SK-N-SH treated with all-trans-retinoic acid at 6 μM for 48 hours (cell line): ENCODE results near the gene UCHL5.
"Not testable (repeated sequence)": the region's sequence is repeated elsewhere in the genome, so short reads cannot be mapped to it uniquely, and the experiment has no call there.

ENCODE experiments used
- ATAC-seq: fragments of 200-7000 bp; cut with Tn5 transposase; 3 replicates; pipeline ENCODE4 v1.9.1; 2020; ENCODE audit warnings: mild to moderate bottlenecking, moderate library complexity
- ARNTL ChIP-seq: fragments of 450-650 bp; formaldehyde crosslinking; IDR thresholded peaks from 2 replicates; pipeline ENCODE4 v1.5.0; 2020; ENCODE audit warnings: low read depth, mild to moderate bottlenecking, moderate library complexity, borderline replicate concordance
- BACH2 ChIP-seq: fragments of 250-450 bp; sonication (Bioruptor Pico); IDR thresholded peaks from 2 replicates; pipeline ENCODE4 v1.9.0; 2021; ENCODE audit warnings: mild to moderate bottlenecking, borderline replicate concordance
- CSDC2 ChIP-seq: fragments of 250-450 bp; sonication (Bioruptor Pico); IDR thresholded peaks from 2 replicates; pipeline ENCODE4 v1.5.0; 2020; ENCODE audit warnings: mild to moderate bottlenecking, moderate library complexity
- CSRNP3 ChIP-seq: fragments of 250-450 bp; sonication (Bioruptor Pico); IDR thresholded peaks from 2 replicates; pipeline ENCODE4 v1.5.1; 2021; ENCODE audit warnings: mild to moderate bottlenecking, moderate library complexity
- ESRRG ChIP-seq: fragments of 250-450 bp; sonication (Bioruptor Pico); IDR thresholded peaks from 2 replicates; pipeline ENCODE4 v1.6.1; 2021; ENCODE audit warnings: mild to moderate bottlenecking
- GLIS3 ChIP-seq: fragments of 250-450 bp; sonication (Bioruptor Pico); IDR thresholded peaks from 2 replicates; pipeline ENCODE4 v1.5.0; 2020; ENCODE audit warnings: mild to moderate bottlenecking, moderate library complexity
- OSR1 ChIP-seq: fragments of 250-450 bp; sonication (Bioruptor Pico); IDR thresholded peaks from 2 replicates; pipeline ENCODE4 v1.8.0; 2022; ENCODE audit warnings: moderate library complexity, mild to moderate bottlenecking, inconsistent platforms
- PPARA ChIP-seq: fragments of 250-450 bp; sonication (Bioruptor Pico); IDR thresholded peaks from 2 replicates; pipeline ENCODE4 v1.5.0; 2020; ENCODE audit warnings: mild to moderate bottlenecking, borderline replicate concordance
- RARB ChIP-seq: fragments of 250-450 bp; sonication (Bioruptor Pico); IDR thresholded peaks from 2 replicates; pipeline ENCODE4 v1.8.0; 2021; ENCODE audit warnings: mild to moderate bottlenecking, moderate library complexity
- SNAI2 ChIP-seq: fragments of 250-450 bp; sonication (Bioruptor Pico); IDR thresholded peaks from 2 replicates; pipeline ENCODE4 v1.5.0; 2020; ENCODE audit warnings: mild to moderate bottlenecking, moderate library complexity
- TCF4 ChIP-seq: fragments of 250-450 bp; sonication (Bioruptor Pico); IDR thresholded peaks from 2 replicates; pipeline ENCODE4 v1.8.0; 2021; ENCODE audit warnings: mild to moderate bottlenecking, moderate library complexity, borderline replicate concordance
- TOX ChIP-seq: fragments of 250-450 bp; sonication (Bioruptor Pico); IDR thresholded peaks from 2 replicates; pipeline ENCODE4 v1.8.0; 2021; ENCODE audit warnings: mild to moderate bottlenecking, moderate library complexity, borderline replicate concordance
- ZC3H10 ChIP-seq: fragments of 250-450 bp; sonication (Bioruptor Pico); IDR thresholded peaks from 2 replicates; pipeline ENCODE4 v1.5.1; 2021; ENCODE audit warnings: mild to moderate bottlenecking, moderate library complexity
- ZFP3 ChIP-seq: fragments of 250-450 bp; sonication (Bioruptor Pico); IDR thresholded peaks from 2 replicates; pipeline ENCODE4 v1.5.0; 2020; ENCODE audit warnings: mild to moderate bottlenecking, moderate library complexity
- ZFP30 ChIP-seq: fragments of 450-650 bp; formaldehyde crosslinking; IDR thresholded peaks from 2 replicates; pipeline ENCODE4 v1.5.0; 2022; ENCODE audit warnings: mild to moderate bottlenecking, moderate library complexity
- ZNF565 ChIP-seq: fragments of 450-650 bp; formaldehyde crosslinking; conservative IDR thresholded peaks from 2 replicates; pipeline ENCODE4 v1.5.0; 2020; ENCODE audit warnings: low read depth, mild to moderate bottlenecking, moderate library complexity
- ZNF70 ChIP-seq: fragments of 450-650 bp; formaldehyde crosslinking; IDR thresholded peaks from 2 replicates; pipeline ENCODE4 v1.5.0; 2020; ENCODE audit warnings: mild to moderate bottlenecking, moderate library complexity
- ZNF8 ChIP-seq: fragments of 450-650 bp; formaldehyde crosslinking; IDR thresholded peaks from 2 replicates; pipeline ENCODE4 v1.5.0; 2020; ENCODE audit warnings: mild to moderate bottlenecking, moderate library complexity
- TF ChIP-seq, protein P1 (sequence below): fragments of 250-450 bp; sonication (Bioruptor Pico); IDR thresholded peaks from 2 replicates; pipeline ENCODE4 v1.5.1; 2020; ENCODE audit warnings: low read depth, mild to moderate bottlenecking, moderate library complexity
- TF ChIP-seq, protein P2 (sequence below): fragments of 250-450 bp; sonication (Bioruptor Pico); IDR thresholded peaks from 2 replicates; pipeline ENCODE4 v1.8.0; 2020; ENCODE audit warnings: mild to moderate bottlenecking, moderate library complexity, borderline replicate concordance
- TF ChIP-seq, protein P3 (sequence below): fragments of 250-450 bp; sonication (Bioruptor Pico); IDR thresholded peaks from 2 replicates; pipeline ENCODE4 v1.8.0; 2021; ENCODE audit warnings: low read depth, mild to moderate bottlenecking, moderate library complexity, borderline replicate concordance
- TF ChIP-seq, protein P4 (sequence below): fragments of 250-450 bp; sonication (Bioruptor Pico); IDR thresholded peaks from 2 replicates; pipeline ENCODE4 v1.5.0; 2020; ENCODE audit warnings: mild to moderate bottlenecking, moderate library complexity

The UCHL5 gene

DNA sequence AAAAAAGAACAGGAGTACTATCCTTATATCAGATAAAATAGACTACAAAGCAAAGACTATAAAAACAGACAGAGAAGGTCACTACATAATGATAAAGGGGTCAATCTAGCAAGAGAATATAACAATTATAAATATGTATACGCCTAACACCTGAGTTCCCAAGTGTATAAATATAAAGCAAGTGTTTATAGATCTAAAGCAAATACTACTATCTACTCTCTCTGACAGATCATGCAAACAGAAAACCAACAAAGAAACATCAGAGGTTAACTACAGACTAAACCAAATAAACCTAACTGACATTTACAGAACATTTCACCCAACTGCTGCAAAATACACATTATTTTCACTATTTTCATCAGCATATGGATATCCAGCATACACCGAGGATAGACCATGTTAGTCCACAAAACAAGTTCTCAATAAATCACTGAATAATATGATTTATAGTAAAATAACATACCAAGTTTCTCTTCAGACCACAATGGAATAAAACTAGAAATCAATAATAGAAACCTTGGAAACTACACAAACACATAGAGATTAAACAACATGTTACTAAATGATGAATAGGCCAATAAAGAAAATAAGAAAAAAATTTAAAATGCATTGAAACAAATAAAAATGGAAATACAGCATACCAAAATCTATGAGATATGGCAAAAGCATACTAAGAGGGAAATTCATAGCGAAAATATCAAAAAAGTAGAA is 22.7 kb downstream of the UCHL5 start:
- TF ChIP-seq ZFP3 (no peak), ARNTL (CRISPR knock-in tag) (no peak), BACH2 (CRISPR knock-in tag) (no peak), RARB (no peak), TOX (CRISPR knock-in tag) (no peak), SNAI2 (CRISPR knock-in tag) (no peak), CSRNP3 (CRISPR knock-in tag) (no peak), ZNF70 (CRISPR knock-in tag) (no peak), OSR1 (CRISPR knock-in tag) (no peak), ESRRG (CRISPR knock-in tag) (no peak), ZNF8 (CRISPR knock-in tag) (no peak)
- TF ChIP-seq, protein P1, sequence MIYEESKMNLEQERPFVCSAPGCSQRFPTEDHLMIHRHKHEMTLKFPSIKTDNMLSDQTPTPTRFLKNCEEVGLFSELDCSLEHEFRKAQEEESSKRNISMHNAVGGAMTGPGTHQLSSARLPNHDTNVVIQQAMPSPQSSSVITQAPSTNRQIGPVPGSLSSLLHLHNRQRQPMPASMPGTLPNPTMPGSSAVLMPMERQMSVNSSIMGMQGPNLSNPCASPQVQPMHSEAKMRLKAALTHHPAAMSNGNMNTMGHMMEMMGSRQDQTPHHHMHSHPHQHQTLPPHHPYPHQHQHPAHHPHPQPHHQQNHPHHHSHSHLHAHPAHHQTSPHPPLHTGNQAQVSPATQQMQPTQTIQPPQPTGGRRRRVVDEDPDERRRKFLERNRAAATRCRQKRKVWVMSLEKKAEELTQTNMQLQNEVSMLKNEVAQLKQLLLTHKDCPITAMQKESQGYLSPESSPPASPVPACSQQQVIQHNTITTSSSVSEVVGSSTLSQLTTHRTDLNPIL (CRISPR knock-in tag): no peak
- TF ChIP-seq, protein P2, sequence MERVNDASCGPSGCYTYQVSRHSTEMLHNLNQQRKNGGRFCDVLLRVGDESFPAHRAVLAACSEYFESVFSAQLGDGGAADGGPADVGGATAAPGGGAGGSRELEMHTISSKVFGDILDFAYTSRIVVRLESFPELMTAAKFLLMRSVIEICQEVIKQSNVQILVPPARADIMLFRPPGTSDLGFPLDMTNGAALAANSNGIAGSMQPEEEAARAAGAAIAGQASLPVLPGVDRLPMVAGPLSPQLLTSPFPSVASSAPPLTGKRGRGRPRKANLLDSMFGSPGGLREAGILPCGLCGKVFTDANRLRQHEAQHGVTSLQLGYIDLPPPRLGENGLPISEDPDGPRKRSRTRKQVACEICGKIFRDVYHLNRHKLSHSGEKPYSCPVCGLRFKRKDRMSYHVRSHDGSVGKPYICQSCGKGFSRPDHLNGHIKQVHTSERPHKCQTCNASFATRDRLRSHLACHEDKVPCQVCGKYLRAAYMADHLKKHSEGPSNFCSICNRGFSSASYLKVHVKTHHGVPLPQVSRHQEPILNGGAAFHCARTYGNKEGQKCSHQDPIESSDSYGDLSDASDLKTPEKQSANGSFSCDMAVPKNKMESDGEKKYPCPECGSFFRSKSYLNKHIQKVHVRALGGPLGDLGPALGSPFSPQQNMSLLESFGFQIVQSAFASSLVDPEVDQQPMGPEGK (CRISPR knock-in tag): no peak
- ATAC-seq: no peak

DNA sequence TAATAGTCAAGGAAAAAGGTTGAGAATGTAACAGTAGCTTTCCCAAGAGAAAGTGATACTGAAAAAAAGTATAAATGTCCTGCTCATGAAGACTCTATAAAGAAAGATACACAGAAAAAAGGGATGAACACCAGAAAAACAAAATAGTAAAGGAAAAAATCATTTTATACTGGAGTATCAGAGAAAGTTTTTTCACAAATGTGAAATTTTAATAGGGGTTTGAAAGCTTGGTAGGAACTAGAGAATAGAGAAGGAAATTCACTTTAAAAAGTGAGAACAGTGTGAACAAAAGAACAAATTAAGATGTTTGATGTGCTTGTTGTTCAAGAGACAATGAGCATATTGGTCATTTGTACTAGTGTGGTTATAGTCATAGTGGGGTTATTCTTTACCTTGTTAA is 25.6 kb downstream of the UCHL5 start:
- TF ChIP-seq ZC3H10 (CRISPR knock-in tag) (no peak), CSRNP3 (CRISPR knock-in tag) (no peak), BACH2 (CRISPR knock-in tag) (no peak), ZNF70 (CRISPR knock-in tag) (no peak), OSR1 (CRISPR knock-in tag) (no peak), ZNF565 (no peak), ZFP30 (no peak), ZFP3 (no peak), CSDC2 (CRISPR knock-in tag) (no peak), GLIS3 (no peak), PPARA (CRISPR knock-in tag) (no peak), TCF4 (CRISPR knock-in tag) (no peak), ARNTL (CRISPR knock-in tag) (no peak)
- TF ChIP-seq, protein P2 (CRISPR knock-in tag): no peak
- TF ChIP-seq, protein P3, sequence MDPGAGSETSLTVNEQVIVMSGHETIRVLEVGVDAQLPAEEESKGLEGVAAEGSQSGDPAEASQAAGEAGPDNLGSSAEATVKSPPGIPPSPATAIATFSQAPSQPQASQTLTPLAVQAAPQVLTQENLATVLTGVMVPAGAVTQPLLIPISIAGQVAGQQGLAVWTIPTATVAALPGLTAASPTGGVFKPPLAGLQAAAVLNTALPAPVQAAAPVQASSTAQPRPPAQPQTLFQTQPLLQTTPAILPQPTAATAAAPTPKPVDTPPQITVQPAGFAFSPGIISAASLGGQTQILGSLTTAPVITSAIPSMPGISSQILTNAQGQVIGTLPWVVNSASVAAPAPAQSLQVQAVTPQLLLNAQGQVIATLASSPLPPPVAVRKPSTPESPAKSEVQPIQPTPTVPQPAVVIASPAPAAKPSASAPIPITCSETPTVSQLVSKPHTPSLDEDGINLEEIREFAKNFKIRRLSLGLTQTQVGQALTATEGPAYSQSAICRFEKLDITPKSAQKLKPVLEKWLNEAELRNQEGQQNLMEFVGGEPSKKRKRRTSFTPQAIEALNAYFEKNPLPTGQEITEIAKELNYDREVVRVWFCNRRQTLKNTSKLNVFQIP (CRISPR knock-in tag): no peak
- TF ChIP-seq, protein P1 (CRISPR knock-in tag): no peak
- TF ChIP-seq, protein P4, sequence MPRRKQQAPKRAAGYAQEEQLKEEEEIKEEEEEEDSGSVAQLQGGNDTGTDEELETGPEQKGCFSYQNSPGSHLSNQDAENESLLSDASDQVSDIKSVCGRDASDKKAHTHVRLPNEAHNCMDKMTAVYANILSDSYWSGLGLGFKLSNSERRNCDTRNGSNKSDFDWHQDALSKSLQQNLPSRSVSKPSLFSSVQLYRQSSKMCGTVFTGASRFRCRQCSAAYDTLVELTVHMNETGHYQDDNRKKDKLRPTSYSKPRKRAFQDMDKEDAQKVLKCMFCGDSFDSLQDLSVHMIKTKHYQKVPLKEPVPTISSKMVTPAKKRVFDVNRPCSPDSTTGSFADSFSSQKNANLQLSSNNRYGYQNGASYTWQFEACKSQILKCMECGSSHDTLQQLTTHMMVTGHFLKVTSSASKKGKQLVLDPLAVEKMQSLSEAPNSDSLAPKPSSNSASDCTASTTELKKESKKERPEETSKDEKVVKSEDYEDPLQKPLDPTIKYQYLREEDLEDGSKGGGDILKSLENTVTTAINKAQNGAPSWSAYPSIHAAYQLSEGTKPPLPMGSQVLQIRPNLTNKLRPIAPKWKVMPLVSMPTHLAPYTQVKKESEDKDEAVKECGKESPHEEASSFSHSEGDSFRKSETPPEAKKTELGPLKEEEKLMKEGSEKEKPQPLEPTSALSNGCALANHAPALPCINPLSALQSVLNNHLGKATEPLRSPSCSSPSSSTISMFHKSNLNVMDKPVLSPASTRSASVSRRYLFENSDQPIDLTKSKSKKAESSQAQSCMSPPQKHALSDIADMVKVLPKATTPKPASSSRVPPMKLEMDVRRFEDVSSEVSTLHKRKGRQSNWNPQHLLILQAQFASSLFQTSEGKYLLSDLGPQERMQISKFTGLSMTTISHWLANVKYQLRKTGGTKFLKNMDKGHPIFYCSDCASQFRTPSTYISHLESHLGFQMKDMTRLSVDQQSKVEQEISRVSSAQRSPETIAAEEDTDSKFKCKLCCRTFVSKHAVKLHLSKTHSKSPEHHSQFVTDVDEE (CRISPR knock-in tag): no peak
- ATAC-seq: no peak

GRCh38 chr1:193032643-193033427 is 26.3 kb downstream of the UCHL5 start:
- not testable (repeated sequence) for ATAC-seq
